8988T (cell line): ENCODE results near the gene NDUFV2.
"Not testable (repeated sequence)": the region's sequence is repeated elsewhere in the genome, so short reads cannot be mapped to it uniquely, and the experiment has no call there.

Experiments
- DNase-seq: peaks from one replicate; pipeline ENCODE4 v3.0.0; 2011

The NDUFV2 gene

DNA sequence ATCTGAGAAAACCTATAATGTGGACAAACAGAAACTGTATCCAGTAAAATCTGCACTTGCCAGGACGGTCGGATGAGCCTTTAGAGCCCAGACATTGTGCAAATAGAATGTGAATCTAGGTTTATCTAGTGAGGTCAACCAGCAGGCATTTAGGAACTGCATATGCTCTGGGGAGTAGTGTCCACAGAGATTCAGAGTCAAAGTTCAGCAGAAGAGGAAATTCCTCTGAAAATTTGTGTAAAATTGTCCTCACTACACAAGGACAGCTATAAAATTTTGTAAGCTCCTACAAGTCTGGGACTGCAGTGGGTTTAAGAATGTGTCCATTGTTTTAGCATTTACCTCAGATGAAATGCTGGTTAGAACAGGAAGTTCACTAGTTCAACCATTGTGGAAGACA lies 9.8 kb upstream of the NDUFV2 start:
- DNase-seq = no peak

DNA sequence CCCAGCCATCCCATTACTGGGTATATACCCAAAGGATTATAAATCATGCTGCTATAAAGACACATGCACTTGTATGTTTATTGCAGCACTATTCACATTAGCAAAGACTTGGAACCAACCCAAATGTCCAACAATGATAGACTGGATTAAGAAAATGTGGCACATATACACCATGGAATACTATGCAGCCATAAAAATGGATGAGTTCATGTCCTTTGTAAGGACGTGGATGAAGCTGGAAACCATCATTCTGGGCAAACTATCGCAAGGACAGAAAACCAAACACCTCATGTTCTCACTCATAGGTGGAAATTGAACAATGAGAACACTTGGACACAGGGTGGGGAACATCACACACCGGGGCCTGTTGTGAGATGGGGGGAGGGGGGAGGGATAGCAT lies 9.4 kb upstream of the NDUFV2 start:
- not testable (repeated sequence) for DNase-seq

DNA sequence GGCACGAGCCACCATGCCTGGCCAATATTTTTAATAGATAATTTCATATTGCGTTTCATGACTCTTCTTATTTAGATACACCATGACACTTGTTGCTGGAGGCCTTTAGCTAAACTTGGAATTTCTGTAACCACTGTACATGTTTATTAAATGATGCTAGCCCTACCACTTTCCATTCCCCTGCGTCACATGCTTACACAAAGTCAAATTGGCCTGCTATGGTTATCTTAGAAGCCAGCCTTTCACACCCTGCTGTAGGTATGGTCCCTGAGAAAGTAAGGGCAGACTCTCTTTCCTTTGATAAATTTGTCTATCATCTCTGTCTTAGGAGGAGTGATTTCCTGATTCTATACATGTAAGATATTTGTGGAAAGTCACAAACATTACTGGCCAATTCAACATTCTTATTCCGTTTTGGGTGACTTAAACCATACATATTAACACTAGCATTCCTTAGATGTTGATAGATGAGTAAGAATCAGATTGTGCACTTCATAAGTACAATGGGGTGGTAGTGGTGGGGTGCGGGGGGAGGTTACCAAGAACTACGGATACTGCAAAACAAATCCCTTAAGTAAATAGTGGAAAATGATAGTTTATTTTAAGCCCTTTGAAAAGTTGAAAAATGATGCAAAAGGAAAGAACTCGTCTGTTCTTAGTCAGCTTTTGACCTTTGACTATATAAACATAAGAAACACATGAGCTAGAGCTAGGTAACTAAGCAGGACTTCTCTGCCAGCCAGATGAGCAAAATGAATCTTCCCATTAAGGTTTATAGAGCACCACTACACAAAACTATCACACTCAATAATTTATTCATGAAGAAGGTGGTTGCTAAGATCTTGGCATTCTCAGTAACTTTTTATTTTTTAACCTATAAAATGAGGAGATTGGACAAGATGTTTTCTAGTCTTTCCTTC lies 7.9 kb upstream of the NDUFV2 start:
- DNase-seq = no peak

GRCh38 chr18:9095297-9096006 lies 7.0 kb upstream of the NDUFV2 start:
- DNase-seq = no peak

GRCh38 chr18:9096007-9096371 lies 6.5 kb upstream of the NDUFV2 start:
- DNase-seq = no peak

GRCh38 chr18:9096685-9097084 lies 5.8 kb upstream of the NDUFV2 start:
- no peak for DNase-seq

DNA sequence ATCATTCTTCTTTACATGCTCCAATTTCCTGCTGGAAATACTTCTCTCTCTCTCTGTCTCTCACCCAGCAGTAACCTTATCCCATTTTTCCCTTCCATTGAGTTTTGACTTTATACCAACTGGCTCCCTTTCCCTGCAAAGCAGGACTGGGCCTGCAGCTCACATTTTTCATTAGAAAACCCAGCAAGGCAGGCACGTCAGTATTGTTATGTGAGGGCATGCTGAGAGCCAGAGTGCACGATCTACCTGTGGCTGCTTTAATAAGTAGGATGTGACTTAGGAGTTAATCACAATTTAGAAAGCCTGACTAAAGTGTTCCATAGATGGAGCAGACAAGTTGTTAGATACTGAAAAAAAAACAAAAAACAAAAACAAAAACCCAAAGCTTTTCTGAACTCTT lies 5.2 kb upstream of the NDUFV2 start:
- no peak for DNase-seq

- DNase-seq = no peak
Measured at GRCh38 chr18:9100796-9101195, 1.7 kb upstream of the NDUFV2 start.

GRCh38 chr18:9101730-9102507 lies 580 bp upstream of the NDUFV2 start:
- DNase-seq = no peak

- no peak for DNase-seq
Measured at GRCh38 chr18:9103376-9103873, 926 bp downstream of the NDUFV2 start.

- no peak for DNase-seq
Measured at GRCh38 chr18:9104244-9104901, 1.9 kb downstream of the NDUFV2 start.

GRCh38 chr18:9105420-9105819 lies 2.9 kb downstream of the NDUFV2 start:
- DNase-seq = no peak

DNA sequence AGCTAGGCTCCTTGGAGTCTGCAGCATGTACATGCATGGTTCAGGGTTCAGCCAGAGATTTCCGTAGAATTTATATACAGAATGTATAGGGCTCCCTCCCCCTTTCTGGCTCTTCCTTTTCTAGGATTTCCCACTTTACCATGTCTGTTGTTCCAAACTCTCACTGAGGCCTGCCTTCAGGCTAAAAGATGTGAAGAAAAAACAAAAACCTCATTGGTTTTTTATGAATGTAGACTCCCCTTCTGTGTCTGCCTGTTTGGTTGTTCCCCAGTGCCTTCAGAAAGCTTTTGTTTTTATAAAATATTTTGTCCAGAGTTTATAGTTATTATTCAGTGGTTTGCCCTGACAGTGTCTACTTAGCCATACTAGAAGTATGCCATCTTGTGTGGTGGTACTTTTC lies 3.6 kb downstream of the NDUFV2 start:
- no peak for DNase-seq

- DNase-seq = no peak
Measured at GRCh38 chr18:9106800-9107584, 4.5 kb downstream of the NDUFV2 start.

GRCh38 chr18:9108911-9109310 lies 6.4 kb downstream of the NDUFV2 start:
- DNase-seq = no peak

DNA sequence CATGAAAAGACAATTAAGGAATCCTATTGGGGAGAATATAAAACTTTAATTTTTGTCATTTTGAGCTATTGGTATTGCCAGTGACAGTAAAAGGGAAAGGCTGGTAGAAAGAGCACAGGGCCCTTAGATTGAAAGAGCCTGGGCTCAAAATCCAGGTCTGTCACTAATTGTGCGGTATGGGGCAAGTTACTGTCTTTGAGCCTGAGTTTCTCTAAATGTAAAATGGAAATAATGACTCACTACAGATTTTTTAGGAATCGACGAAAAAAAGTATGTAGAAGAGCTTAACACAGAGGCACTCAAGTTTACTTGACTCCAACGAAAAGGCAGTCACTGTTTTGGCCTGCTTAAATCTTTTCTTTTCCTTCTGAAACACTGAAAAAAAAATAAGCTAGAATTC lies 7.0 kb downstream of the NDUFV2 start:
- no peak for DNase-seq

- no peak for DNase-seq
Measured at GRCh38 chr18:9113468-9114149, 11.1 kb downstream of the NDUFV2 start.

DNA sequence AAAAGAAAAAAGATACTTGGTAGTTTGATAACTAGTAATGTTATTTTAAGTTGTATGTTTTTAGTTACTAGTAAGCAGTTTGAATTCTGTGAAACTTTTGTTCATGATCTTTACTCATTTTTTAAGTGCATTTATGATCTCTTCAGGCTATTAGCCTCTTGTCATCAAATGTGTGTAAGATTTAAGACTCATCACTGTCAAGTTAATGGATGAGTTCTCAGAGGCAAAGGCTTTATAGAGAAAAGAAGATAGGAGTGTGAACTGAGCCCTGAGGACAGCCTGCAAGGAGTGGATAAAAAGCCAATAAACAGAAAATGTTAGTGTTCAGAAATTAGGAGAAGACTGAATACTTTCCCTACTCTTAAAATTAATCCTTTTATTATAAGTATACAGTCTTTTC lies 13.5 kb downstream of the NDUFV2 start:
- no peak for DNase-seq

DNA sequence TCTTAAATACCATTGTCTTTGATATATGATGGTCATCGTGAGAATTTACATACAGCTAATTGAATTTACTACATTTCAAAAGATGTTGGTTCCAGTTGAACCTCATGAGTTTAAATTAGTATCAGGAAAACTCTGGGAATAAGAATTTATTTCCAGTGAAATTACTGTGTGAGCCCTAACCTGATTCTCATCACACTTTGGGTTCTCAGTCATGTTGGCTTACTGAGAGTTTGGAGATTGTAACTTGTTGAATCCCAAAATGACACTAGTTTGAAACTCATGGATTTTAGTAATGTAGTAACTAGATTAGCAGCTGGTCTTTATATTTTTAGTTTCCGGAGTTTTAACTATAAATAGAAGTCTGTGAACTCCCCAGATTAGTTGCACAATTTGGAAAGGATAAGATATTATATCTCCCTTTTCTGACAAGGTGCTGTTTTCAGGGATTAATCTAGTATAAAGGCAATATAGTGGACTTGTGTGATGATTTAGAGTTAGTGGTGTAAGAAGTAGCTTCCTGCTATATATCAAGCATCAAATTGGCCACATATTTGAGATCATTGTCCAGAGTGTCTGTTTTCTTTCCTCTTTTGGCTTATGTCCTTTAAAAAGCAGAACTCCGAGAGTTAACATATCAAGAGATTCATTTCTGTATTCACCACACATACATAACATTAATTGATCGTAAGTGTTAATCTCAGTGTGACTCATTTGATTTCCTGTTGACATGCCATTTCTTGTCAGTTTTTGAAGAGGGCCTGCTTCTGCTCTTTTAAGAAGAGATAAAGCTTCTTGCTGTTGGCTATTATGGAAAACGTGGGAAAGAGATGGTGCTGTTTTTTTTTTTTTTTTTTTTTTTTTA lies 15.7 kb downstream of the NDUFV2 start:
- no peak for DNase-seq

GRCh38 chr18:9120796-9121195 lies 18.3 kb downstream of the NDUFV2 start:
- DNase-seq = no peak
